ENCODE measurements around the gene PCDHB11. TPM values are rescaled to one million over a fixed set of nuclear protein-coding genes. Genes with fewer than 3 reads are reported as not detected.
"Not testable (repeated sequence)": the region's sequence is repeated elsewhere in the genome, so short reads cannot be mapped to it uniquely, and the experiment has no call there.

PCDHB11 gene
- total RNA-seq, 2 donors from 2014 or later, result 2.6 to 4.7 TPM

- no peak within 1 kb of the TSS for H3K4me3 ChIP-seq (ENCODE audit: low read length)
- Mint-ChIP-seq H3K27me3 (ENCODE audit: insufficient read depth) (no peaks in the 10 kb centered on the region), H3K9me3 (peaks cover 22% of the 10 kb centered on the region), H3K4me3 (no peak within 1 kb of the TSS), H3K4me1 (no peaks in the 10 kb centered on the region), H3K27ac (no peak within 1 kb of the TSS), H3K36me3 (ENCODE audit: low read depth) (no peaks in the 10 kb centered on the region)
- no peaks in the 10 kb centered on the region for H3K4me1 ChIP-seq (ENCODE audit: control insufficient read depth, insufficient read depth, low read length)
- H3K36me3 ChIP-seq (ENCODE audit: control insufficient read depth, insufficient read depth, low read length), result no peaks in the 10 kb centered on the region
- DNase-seq, result peak; percentile 82
- 75 to 81% methylated on average over 17 to 20 of the region's 20 CpGs for WGBS, 2 experiments (ENCODE audit: insufficient coverage in 1 of 2, insufficient read length in 1 of 2)
- H3K27ac ChIP-seq (ENCODE audit: low read depth, low read length), result no peak within 1 kb of the TSS
- H3K9ac ChIP-seq (ENCODE audit: extremely low read depth, low read length, poor library complexity, severe bottlenecking), result no peak within 1 kb of the TSS
- peak; percentile 89 for TF ChIP-seq CTCF (conservative IDR thresholded peaks at IDR 0.05)
- H3K9me3 ChIP-seq (ENCODE audit: control insufficient read depth, low read length), result peaks cover 9% of the 10 kb centered on the region
- H3K27me3 ChIP-seq (ENCODE audit: control insufficient read depth, insufficient read depth, low read length, poor library complexity, severe bottlenecking), result no peaks in the 10 kb centered on the region
Measured at GRCh38 chr5:141172381-141173204, 26.8 kb upstream of the PCDHB11 start, which contains the start of gene PCDHB7. TSS of gene PCDHB7 (plus strand) at chr5:141172644. CDS start at chr5:141172836, 192 bp downstream.

- not testable (repeated sequence) for H3K36me3 ChIP-seq (ENCODE audit: control insufficient read depth, insufficient read depth, low read length); H3K4me1 Mint-ChIP-seq; H3K4me3 Mint-ChIP-seq; H3K9ac ChIP-seq (ENCODE audit: extremely low read depth, low read length, poor library complexity, severe bottlenecking); H3K27me3 Mint-ChIP-seq (ENCODE audit: insufficient read depth); H3K4me1 ChIP-seq (ENCODE audit: control insufficient read depth, insufficient read depth, low read length); H3K4me3 ChIP-seq (ENCODE audit: low read length); H3K36me3 Mint-ChIP-seq (ENCODE audit: low read depth); H3K27me3 ChIP-seq (ENCODE audit: control insufficient read depth, insufficient read depth, low read length, poor library complexity, severe bottlenecking); H3K27ac ChIP-seq (ENCODE audit: low read depth, low read length); H3K27ac Mint-ChIP-seq; DNase-seq
- peaks cover 13% of the 10 kb centered on the region for H3K9me3 ChIP-seq (ENCODE audit: control insufficient read depth, low read length)
- WGBS, 2 experiments (ENCODE audit: insufficient coverage in 1 of 2, insufficient read length in 1 of 2), result 93 to 96% methylated on average over 32 to 70 of the region's 79 CpGs
- H3K9me3 Mint-ChIP-seq, result peaks cover 22% of the 10 kb centered on the region
Measured at GRCh38 chr5:141174291-141175104, 24.9 kb upstream of the PCDHB11 start.

GRCh38 chr5:141175933-141176332 lies 23.5 kb upstream of the PCDHB11 start:
- no peaks in the 10 kb centered on the region for H3K27me3 ChIP-seq (ENCODE audit: control insufficient read depth, insufficient read depth, low read length, poor library complexity, severe bottlenecking)
- no peak overlapping the region for H3K9ac ChIP-seq (ENCODE audit: extremely low read depth, low read length, poor library complexity, severe bottlenecking)
- H3K36me3 ChIP-seq (ENCODE audit: control insufficient read depth, insufficient read depth, low read length), result no peaks in the 10 kb centered on the region
- Mint-ChIP-seq H3K27ac (no peak overlapping the region), H3K36me3 (ENCODE audit: low read depth) (peaks cover 3% of the 10 kb centered on the region), H3K4me1 (no peaks in the 10 kb centered on the region), H3K4me3 (no peak overlapping the region), H3K9me3 (peaks cover 29% of the 10 kb centered on the region), H3K27me3 (ENCODE audit: insufficient read depth) (no peaks in the 10 kb centered on the region)
- no peak overlapping the region for H3K4me3 ChIP-seq (ENCODE audit: low read length)
- TF ChIP-seq CTCF (conservative IDR thresholded peaks at IDR 0.05), result no peak
- DNase-seq, result no peak
- WGBS, 2 experiments (ENCODE audit: insufficient coverage in 1 of 2, insufficient read length in 1 of 2), result 80% methylated on average over 1 of the region's 1 CpG; no CpG with 5 or more reads in 1 of the 2 experiments
- no peak overlapping the region for H3K27ac ChIP-seq (ENCODE audit: low read depth, low read length)
- H3K9me3 ChIP-seq (ENCODE audit: control insufficient read depth, low read length), result peaks cover 13% of the 10 kb centered on the region
- H3K4me1 ChIP-seq (ENCODE audit: control insufficient read depth, insufficient read depth, low read length), result no peaks in the 10 kb centered on the region

Data from endodermal cell (in vitro differentiated cells).